ENCODE results near the gene ARF3. TPM values are rescaled to one million over a fixed set of nuclear protein-coding genes. Genes with fewer than 3 reads are reported as not detected.

Gene ARF3
- total and polyA plus RNA-seq, 9 of the 15 experiments (the other 6 are each of a cell fraction or from before 2014, with no cell fraction given), result 5.9 to 170 (median 64.4) TPM

DNA sequence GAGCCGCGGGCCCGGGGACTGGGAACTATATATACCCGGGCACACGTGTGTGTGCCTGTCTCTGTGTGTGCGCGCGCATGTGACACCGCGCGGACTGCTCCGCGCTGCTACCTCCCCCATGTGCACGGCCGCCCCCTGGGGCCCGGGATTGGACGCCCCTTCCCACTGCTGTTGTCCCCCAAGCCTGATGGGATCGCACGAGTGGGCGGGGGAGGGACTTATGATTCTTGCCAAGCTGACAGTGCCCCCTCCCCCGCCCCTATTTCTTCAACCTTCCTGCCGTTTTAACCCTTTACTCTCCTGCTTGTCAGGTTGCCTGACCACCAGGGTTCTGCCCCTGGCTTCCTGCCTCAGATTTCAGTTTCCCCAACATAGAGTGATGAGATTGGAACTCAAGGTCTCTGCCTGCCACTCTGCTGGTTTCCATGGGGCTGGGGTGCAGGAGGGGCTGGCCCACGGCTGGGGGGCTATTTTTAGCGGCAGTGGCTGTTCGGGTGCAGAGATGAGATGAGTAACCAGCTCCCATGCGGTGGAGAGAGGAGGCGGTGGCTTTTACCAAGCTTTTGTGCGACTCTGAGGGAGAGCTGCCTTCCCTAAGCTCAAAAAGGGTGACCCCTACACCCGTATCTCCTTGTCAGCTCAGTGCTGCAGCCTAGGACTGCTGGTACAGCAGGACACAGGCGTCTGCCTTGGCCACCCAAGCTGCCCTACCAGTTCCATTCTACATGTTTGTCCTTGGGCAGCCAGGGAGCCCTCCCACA, 42.3 kb upstream of the ARF3 start, which contains the start of gene DDN (continued):
- TF ChIP-seq RAD51 (IDR thresholded peaks at IDR 0.05; ENCODE audit: borderline replicate concordance, low read depth), result no peak
- no peak for TF ChIP-seq HES1 (IDR thresholded peaks at IDR 0.05; ENCODE audit: low read depth)
- peak; percentile 62 to 67 for TF ChIP-seq NRF1 (conservative IDR thresholded peaks at IDR 0.05 in 1 of 2, IDR thresholded peaks at IDR 0.05 in 1 of 2)
- TF ChIP-seq, protein P1, sequence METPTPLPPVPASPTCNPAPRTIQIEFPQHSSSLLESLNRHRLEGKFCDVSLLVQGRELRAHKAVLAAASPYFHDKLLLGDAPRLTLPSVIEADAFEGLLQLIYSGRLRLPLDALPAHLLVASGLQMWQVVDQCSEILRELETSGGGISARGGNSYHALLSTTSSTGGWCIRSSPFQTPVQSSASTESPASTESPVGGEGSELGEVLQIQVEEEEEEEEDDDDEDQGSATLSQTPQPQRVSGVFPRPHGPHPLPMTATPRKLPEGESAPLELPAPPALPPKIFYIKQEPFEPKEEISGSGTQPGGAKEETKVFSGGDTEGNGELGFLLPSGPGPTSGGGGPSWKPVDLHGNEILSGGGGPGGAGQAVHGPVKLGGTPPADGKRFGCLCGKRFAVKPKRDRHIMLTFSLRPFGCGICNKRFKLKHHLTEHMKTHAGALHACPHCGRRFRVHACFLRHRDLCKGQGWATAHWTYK (CRISPR knock-in tag; IDR thresholded peaks at IDR 0.05), result no peak
- TF ChIP-seq HNRNPLL (IDR thresholded peaks at IDR 0.05; ENCODE audit: low read depth, low read length, poor library complexity, severe bottlenecking), result no peak
- TF ChIP-seq SLC30A9 (CRISPR knock-in tag; IDR thresholded peaks at IDR 0.05), result no peak
- TF ChIP-seq TCF7 (IDR thresholded peaks at IDR 0.05; ENCODE audit: borderline replicate concordance), result no peak
- TF ChIP-seq E4F1 (CRISPR knock-in tag; IDR thresholded peaks at IDR 0.05; ENCODE audit: borderline replicate concordance), result no peak
- TF ChIP-seq MEF2A (IDR thresholded peaks at IDR 0.05; ENCODE audit: control insufficient read depth, low read depth, low read length), result peak; percentile 78
- TF ChIP-seq, protein P2, sequence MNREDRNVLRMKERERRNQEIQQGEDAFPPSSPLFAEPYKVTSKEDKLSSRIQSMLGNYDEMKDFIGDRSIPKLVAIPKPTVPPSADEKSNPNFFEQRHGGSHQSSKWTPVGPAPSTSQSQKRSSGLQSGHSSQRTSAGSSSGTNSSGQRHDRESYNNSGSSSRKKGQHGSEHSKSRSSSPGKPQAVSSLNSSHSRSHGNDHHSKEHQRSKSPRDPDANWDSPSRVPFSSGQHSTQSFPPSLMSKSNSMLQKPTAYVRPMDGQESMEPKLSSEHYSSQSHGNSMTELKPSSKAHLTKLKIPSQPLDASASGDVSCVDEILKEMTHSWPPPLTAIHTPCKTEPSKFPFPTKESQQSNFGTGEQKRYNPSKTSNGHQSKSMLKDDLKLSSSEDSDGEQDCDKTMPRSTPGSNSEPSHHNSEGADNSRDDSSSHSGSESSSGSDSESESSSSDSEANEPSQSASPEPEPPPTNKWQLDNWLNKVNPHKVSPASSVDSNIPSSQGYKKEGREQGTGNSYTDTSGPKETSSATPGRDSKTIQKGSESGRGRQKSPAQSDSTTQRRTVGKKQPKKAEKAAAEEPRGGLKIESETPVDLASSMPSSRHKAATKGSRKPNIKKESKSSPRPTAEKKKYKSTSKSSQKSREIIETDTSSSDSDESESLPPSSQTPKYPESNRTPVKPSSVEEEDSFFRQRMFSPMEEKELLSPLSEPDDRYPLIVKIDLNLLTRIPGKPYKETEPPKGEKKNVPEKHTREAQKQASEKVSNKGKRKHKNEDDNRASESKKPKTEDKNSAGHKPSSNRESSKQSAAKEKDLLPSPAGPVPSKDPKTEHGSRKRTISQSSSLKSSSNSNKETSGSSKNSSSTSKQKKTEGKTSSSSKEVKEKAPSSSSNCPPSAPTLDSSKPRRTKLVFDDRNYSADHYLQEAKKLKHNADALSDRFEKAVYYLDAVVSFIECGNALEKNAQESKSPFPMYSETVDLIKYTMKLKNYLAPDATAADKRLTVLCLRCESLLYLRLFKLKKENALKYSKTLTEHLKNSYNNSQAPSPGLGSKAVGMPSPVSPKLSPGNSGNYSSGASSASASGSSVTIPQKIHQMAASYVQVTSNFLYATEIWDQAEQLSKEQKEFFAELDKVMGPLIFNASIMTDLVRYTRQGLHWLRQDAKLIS (CRISPR knock-in tag; IDR thresholded peaks at IDR 0.05), result no peak
- TF ChIP-seq SIRT6 (IDR thresholded peaks at IDR 0.05; ENCODE audit: low read depth, low read length), result no peak
- TF ChIP-seq SMAD2 (IDR thresholded peaks at IDR 0.05; ENCODE audit: low read depth, low read length), result no peak
- no peak for TF ChIP-seq TARDBP (IDR thresholded peaks at IDR 0.05)
- TF ChIP-seq ELF4 (CRISPR knock-in tag; IDR thresholded peaks at IDR 0.05), result no peak
- TF ChIP-seq NCOA4 (IDR thresholded peaks at IDR 0.05; ENCODE audit: partially characterized antibody), result no peak
- TF ChIP-seq MYC (IDR thresholded peaks at IDR 0.05; ENCODE audit: low read depth, low read length), result peak; percentile 28; the same call in 1 of the 2 replicates
- no peak for TF ChIP-seq MYC (CRISPR knock-in tag; IDR thresholded peaks at IDR 0.05; ENCODE audit: borderline replicate concordance, low read depth)
- TF ChIP-seq NR3C1 (CRISPR knock-in tag; IDR thresholded peaks at IDR 0.05), result no peak

Data from K562 (cell line).